WTC11 (cell line): Measurements from ENCODE around the gene IRF8. TPM values are rescaled to one million over a fixed set of nuclear protein-coding genes. Genes with fewer than 3 reads are reported as not detected.

Experiments used
- ATAC-seq: fragments of 200-7000 bp; cut with Tn5 transposase; 2 replicates; pipeline ENCODE4 v1.10.0; 2021; ENCODE audit warnings: mild to moderate bottlenecking, moderate library complexity
- CTCF ChIA-PET: fragments of 300-600 bp; sonication (Branson Sonifier 250); formaldehyde crosslinking; loops from one replicate; lab custom pipeline; 2021; ENCODE audit warnings: antibody characterized with exemption; lab: Charles Lee
- POLR2A ChIA-PET: fragments of 350-600 bp; sonication (Branson Sonifier 250); formaldehyde crosslinking; loops from one replicate; lab custom pipeline; 2021; ENCODE audit warnings: antibody characterized with exemption; lab: Charles Lee
- DNase-seq: peaks from one replicate; pipeline ENCODE4 v3.0.0; 2021; ENCODE audit warnings: low spot score
- H3K27ac Mint-ChIP-seq: 2 replicates; pipeline ENCODE4 v1.8.0; 2021; ENCODE audit warnings: mixed read lengths
- H3K27me3 Mint-ChIP-seq: 2 replicates; pipeline ENCODE4 v1.8.0; 2021; ENCODE audit warnings: low read depth, mild to moderate bottlenecking, moderate library complexity, mixed read lengths
- H3K36me3 Mint-ChIP-seq: 2 replicates; pipeline ENCODE4 v1.8.0; 2021; ENCODE audit warnings: mixed read lengths
- H3K4me1 Mint-ChIP-seq: 2 replicates; pipeline ENCODE4 v1.8.0; 2022; ENCODE audit warnings: mixed read lengths
- H3K4me3 Mint-ChIP-seq: 2 replicates; pipeline ENCODE4 v1.8.0; 2021; ENCODE audit warnings: mild to moderate bottlenecking, moderate library complexity, mixed read lengths
- H3K9me3 Mint-ChIP-seq: 2 replicates; pipeline ENCODE4 v1.8.0; 2021; ENCODE audit warnings: mixed read lengths
- CDX4 ChIP-seq: fragments of 250-450 bp; sonication (Bioruptor Pico); IDR thresholded peaks from 2 replicates; pipeline ENCODE4 v1.9.0; 2021; ENCODE audit warnings: moderate library complexity, mild to moderate bottlenecking, inconsistent platforms, borderline replicate concordance
- CREM ChIP-seq: sonication (generic); formaldehyde crosslinking; IDR thresholded peaks from 2 replicates; pipeline ENCODE4 v1.8.1; 2022; ENCODE audit warnings: mild to moderate bottlenecking, missing genetic modification reagents, moderate library complexity
- EMX1 ChIP-seq: fragments of 250-450 bp; sonication (Bioruptor Pico); IDR thresholded peaks from 2 replicates; pipeline ENCODE4 v1.8.0; 2021; ENCODE audit warnings: mild to moderate bottlenecking
- ETV6 ChIP-seq: sonication (generic); formaldehyde crosslinking; IDR thresholded peaks from 2 replicates; pipeline ENCODE4 v1.8.1; 2022; ENCODE audit warnings: mild to moderate bottlenecking, missing genetic modification reagents
- FOXK1 ChIP-seq: sonication (generic); formaldehyde crosslinking; IDR thresholded peaks from 2 replicates; pipeline ENCODE4 v1.8.0; 2022; ENCODE audit warnings: mild to moderate bottlenecking, moderate library complexity, missing genetic modification reagents
- NFE2L1 ChIP-seq: sonication (generic); formaldehyde crosslinking; IDR thresholded peaks from 2 replicates; pipeline ENCODE4 v1.8.1; 2023; ENCODE audit warnings: missing genetic modification reagents
- NFYB ChIP-seq: sonication (generic); formaldehyde crosslinking; conservative IDR thresholded peaks from 2 replicates; pipeline ENCODE4 v1.8.0; 2022; ENCODE audit warnings: low read depth, missing genetic modification reagents
- PRDM15 ChIP-seq: sonication (generic); formaldehyde crosslinking; IDR thresholded peaks from 2 replicates; pipeline ENCODE4 v1.8.0; 2022; ENCODE audit warnings: missing genetic modification reagents
- SOX15 ChIP-seq: fragments of 250-450 bp; sonication (Bioruptor Pico); IDR thresholded peaks from 2 replicates; pipeline ENCODE4 v1.9.0; 2021; ENCODE audit warnings: mild to moderate bottlenecking
- TCF7 ChIP-seq: sonication (generic); formaldehyde crosslinking; IDR thresholded peaks from 2 replicates; pipeline ENCODE4 v1.8.0; 2022; ENCODE audit warnings: mild to moderate bottlenecking, low read depth, missing genetic modification reagents, moderate library complexity
- total RNA-seq: library from RNA; stranded (reverse); gene quantifications from 3 replicates; pipeline ENCODE4 v1.2.3, GENCODE V29; 2021
- TF ChIP-seq, protein P1 (sequence below): sonication (generic); formaldehyde crosslinking; IDR thresholded peaks from 2 replicates; pipeline ENCODE4 v1.8.1; 2023; ENCODE audit warnings: mild to moderate bottlenecking, missing genetic modification reagents
- TF ChIP-seq, protein P2 (sequence below): sonication (generic); formaldehyde crosslinking; IDR thresholded peaks from 2 replicates; pipeline ENCODE4 v1.8.0; 2022; ENCODE audit warnings: mild to moderate bottlenecking, missing genetic modification reagents
- TF ChIP-seq, protein P3 (sequence below): sonication (generic); formaldehyde crosslinking; IDR thresholded peaks from 2 replicates; pipeline ENCODE4 v1.8.1; 2022; ENCODE audit warnings: mild to moderate bottlenecking, moderate library complexity, missing genetic modification reagents
- TF ChIP-seq, protein P4 (sequence below): sonication (generic); formaldehyde crosslinking; conservative IDR thresholded peaks from 2 replicates; pipeline ENCODE4 v1.8.1; 2023; ENCODE audit warnings: mild to moderate bottlenecking, low read depth, missing genetic modification reagents, moderate library complexity
- TF ChIP-seq, protein P5 (sequence below): sonication (generic); formaldehyde crosslinking; IDR thresholded peaks from 2 replicates; pipeline ENCODE4 v1.8.1; 2023; ENCODE audit warnings: mild to moderate bottlenecking, missing genetic modification reagents, moderate library complexity

Gene IRF8
- total RNA-seq, 1 experiment from 2014 or later, result 1.1 TPM

GRCh38 chr16:85967111-85967510 lies 68.1 kb downstream of the IRF8 start:
- Mint-ChIP-seq H3K27ac (no peak overlapping the region), H3K27me3 (peaks cover 2% of the 10 kb centered on the region; the same call in 1 of the 2 replicates), H3K4me1 (peaks cover 7% of the 10 kb centered on the region; the same call in 1 of the 2 replicates), H3K4me3 (no peak overlapping the region), H3K36me3 (no peaks in the 10 kb centered on the region), H3K9me3 (peaks cover 5% of the 10 kb centered on the region; the same call in 1 of the 2 replicates)
- DNase-seq (no peak), ATAC-seq (no peak)
- CTCF ChIA-PET, result interaction anchor here (1.3 kb wide), 1 partner anchor 148 kb away, joined by 4 read pairs; no protein-coding TSS in a partner anchor
- TF ChIP-seq PRDM15 (CRISPR knock-in tag), result no peak
- TF ChIP-seq NFE2L1 (CRISPR knock-in tag), result no peak
- TF ChIP-seq FOXK1 (CRISPR knock-in tag), result no peak
- TF ChIP-seq, protein P1, sequence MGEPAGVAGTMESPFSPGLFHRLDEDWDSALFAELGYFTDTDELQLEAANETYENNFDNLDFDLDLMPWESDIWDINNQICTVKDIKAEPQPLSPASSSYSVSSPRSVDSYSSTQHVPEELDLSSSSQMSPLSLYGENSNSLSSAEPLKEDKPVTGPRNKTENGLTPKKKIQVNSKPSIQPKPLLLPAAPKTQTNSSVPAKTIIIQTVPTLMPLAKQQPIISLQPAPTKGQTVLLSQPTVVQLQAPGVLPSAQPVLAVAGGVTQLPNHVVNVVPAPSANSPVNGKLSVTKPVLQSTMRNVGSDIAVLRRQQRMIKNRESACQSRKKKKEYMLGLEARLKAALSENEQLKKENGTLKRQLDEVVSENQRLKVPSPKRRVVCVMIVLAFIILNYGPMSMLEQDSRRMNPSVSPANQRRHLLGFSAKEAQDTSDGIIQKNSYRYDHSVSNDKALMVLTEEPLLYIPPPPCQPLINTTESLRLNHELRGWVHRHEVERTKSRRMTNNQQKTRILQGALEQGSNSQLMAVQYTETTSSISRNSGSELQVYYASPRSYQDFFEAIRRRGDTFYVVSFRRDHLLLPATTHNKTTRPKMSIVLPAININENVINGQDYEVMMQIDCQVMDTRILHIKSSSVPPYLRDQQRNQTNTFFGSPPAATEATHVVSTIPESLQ (CRISPR knock-in tag), result no peak
- no peak for TF ChIP-seq SOX15 (CRISPR knock-in tag)
- TF ChIP-seq EMX1, result no peak
- TF ChIP-seq, protein P2, sequence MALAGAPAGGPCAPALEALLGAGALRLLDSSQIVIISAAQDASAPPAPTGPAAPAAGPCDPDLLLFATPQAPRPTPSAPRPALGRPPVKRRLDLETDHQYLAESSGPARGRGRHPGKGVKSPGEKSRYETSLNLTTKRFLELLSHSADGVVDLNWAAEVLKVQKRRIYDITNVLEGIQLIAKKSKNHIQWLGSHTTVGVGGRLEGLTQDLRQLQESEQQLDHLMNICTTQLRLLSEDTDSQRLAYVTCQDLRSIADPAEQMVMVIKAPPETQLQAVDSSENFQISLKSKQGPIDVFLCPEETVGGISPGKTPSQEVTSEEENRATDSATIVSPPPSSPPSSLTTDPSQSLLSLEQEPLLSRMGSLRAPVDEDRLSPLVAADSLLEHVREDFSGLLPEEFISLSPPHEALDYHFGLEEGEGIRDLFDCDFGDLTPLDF, result no peak
- TF ChIP-seq, protein P3, sequence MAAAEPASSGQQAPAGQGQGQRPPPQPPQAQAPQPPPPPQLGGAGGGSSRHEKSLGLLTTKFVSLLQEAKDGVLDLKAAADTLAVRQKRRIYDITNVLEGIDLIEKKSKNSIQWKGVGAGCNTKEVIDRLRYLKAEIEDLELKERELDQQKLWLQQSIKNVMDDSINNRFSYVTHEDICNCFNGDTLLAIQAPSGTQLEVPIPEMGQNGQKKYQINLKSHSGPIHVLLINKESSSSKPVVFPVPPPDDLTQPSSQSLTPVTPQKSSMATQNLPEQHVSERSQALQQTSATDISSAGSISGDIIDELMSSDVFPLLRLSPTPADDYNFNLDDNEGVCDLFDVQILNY (CRISPR knock-in tag), result no peak
- no peak for TF ChIP-seq TCF7 (CRISPR knock-in tag)
- TF ChIP-seq, protein P4, sequence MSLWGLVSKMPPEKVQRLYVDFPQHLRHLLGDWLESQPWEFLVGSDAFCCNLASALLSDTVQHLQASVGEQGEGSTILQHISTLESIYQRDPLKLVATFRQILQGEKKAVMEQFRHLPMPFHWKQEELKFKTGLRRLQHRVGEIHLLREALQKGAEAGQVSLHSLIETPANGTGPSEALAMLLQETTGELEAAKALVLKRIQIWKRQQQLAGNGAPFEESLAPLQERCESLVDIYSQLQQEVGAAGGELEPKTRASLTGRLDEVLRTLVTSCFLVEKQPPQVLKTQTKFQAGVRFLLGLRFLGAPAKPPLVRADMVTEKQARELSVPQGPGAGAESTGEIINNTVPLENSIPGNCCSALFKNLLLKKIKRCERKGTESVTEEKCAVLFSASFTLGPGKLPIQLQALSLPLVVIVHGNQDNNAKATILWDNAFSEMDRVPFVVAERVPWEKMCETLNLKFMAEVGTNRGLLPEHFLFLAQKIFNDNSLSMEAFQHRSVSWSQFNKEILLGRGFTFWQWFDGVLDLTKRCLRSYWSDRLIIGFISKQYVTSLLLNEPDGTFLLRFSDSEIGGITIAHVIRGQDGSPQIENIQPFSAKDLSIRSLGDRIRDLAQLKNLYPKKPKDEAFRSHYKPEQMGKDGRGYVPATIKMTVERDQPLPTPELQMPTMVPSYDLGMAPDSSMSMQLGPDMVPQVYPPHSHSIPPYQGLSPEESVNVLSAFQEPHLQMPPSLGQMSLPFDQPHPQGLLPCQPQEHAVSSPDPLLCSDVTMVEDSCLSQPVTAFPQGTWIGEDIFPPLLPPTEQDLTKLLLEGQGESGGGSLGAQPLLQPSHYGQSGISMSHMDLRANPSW (CRISPR knock-in tag), result no peak
- TF ChIP-seq ETV6 (CRISPR knock-in tag), result no peak
- no peak for TF ChIP-seq CDX4
- TF ChIP-seq CREM (CRISPR knock-in tag), result no peak
- no peak for TF ChIP-seq NFYB (CRISPR knock-in tag)
- TF ChIP-seq, protein P5, sequence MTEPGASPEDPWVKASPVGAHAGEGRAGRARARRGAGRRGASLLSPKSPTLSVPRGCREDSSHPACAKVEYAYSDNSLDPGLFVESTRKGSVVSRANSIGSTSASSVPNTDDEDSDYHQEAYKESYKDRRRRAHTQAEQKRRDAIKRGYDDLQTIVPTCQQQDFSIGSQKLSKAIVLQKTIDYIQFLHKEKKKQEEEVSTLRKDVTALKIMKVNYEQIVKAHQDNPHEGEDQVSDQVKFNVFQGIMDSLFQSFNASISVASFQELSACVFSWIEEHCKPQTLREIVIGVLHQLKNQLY (CRISPR knock-in tag), result no peak
- POLR2A ChIA-PET, result interaction anchor here (0.5 kb wide), 1 partner anchor 148 kb away, joined by 4 read pairs; no protein-coding TSS in a partner anchor
